Uterus (tissue), 4 donors: Measurements from ENCODE around the gene HCFC1. TPM values are rescaled to one million over a fixed set of nuclear protein-coding genes. Genes with fewer than 3 reads are reported as not detected.
"Not testable (repeated sequence)": the region's sequence is repeated elsewhere in the genome, so short reads cannot be mapped to it uniquely, and the experiment has no call there.

Experiments used
- DNase-seq, 2 donors: peaks; one replicate each; pipeline ENCODE4 v3.0.0-alpha.2; 2019 to 2020
- H3K27ac ChIP-seq, 2 donors: fragments of 200-600 bp; sonication (generic); 1 replicate in 1 of 2; 2 replicates in 1 of 2; pipeline ENCODE4 v1.5.1; 2016 to 2018
- H3K27me3 ChIP-seq, 2 donors: fragments of 200-600 bp; sonication (generic); one replicate each; pipeline ENCODE4 v1.5.1; 2018 to 2019; ENCODE audit warnings: control low read depth in 1 of 2
- H3K36me3 ChIP-seq, 2 donors: fragments of 200-600 bp; sonication (generic); one replicate each; pipeline ENCODE4 v1.5.1; 2019; ENCODE audit warnings: control low read depth in 1 of 2
- H3K4me1 ChIP-seq, 2 donors: fragments of 200-600 bp; sonication (generic); one replicate each; pipeline ENCODE4 v1.5.1; 2018 to 2019; ENCODE audit warnings: control low read depth in 1 of 2
- H3K4me3 ChIP-seq, 2 donors: fragments of 200-600 bp; sonication (generic); 1 replicate in 1 of 2; 2 replicates in 1 of 2; pipeline ENCODE4 v1.5.1; 2018 to 2019; ENCODE audit warnings: mild to moderate bottlenecking in 1 of 2
- H3K9me3 ChIP-seq, 2 donors: fragments of 200-600 bp; sonication (generic); one replicate each; pipeline ENCODE4 v1.5.1; 2019; ENCODE audit warnings: control low read depth in 1 of 2
- POLR2A ChIP-seq, 2 donors: fragments of 450-650 bp; IDR thresholded peaks; one replicate each; pipeline ENCODE4 v1.6.1; 2016; ENCODE audit warnings: antibody characterized with exemption in 2 of 2, mild to moderate bottlenecking in 1 of 2, moderate library complexity in 1 of 2
- intact Hi-C: fragments of 100-400 bp; cut with DNase I; formaldehyde crosslinking; loops from one replicate; pipeline ENCODE4 v1.15.1; 2023; ENCODE audit warnings: low total_unique reads
- total RNA-seq, 4 donors: library from RNA; depleted of rRNA in 3 of 4; stranded (reverse); fragments of >200 nt in 3 of 4; gene quantifications; one replicate each; pipeline versions ENCODE4 v1.1.0 to v1.2.4, GENCODE V29; 2014 to 2023
- TF ChIP-seq, protein P1 (sequence below), 4 experiments: fragments of 200-600 bp in 2 of 4; fragments of 450-650 bp in 2 of 4; sonication (generic) in 2 of 4; IDR thresholded peaks; one replicate each; pipeline ENCODE4 v1.5.1; 2016 to 2019; ENCODE audit warnings: antibody characterized with exemption in 4 of 4, mild to moderate bottlenecking in 2 of 4, moderate library complexity in 1 of 4
- donor health status: DM: yes; HTN: yes; CAD: no.

Gene HCFC1
- total RNA-seq, 4 donors from 2014 or later: 20.9 to 65.7 (median 37.3) TPM

DNA sequence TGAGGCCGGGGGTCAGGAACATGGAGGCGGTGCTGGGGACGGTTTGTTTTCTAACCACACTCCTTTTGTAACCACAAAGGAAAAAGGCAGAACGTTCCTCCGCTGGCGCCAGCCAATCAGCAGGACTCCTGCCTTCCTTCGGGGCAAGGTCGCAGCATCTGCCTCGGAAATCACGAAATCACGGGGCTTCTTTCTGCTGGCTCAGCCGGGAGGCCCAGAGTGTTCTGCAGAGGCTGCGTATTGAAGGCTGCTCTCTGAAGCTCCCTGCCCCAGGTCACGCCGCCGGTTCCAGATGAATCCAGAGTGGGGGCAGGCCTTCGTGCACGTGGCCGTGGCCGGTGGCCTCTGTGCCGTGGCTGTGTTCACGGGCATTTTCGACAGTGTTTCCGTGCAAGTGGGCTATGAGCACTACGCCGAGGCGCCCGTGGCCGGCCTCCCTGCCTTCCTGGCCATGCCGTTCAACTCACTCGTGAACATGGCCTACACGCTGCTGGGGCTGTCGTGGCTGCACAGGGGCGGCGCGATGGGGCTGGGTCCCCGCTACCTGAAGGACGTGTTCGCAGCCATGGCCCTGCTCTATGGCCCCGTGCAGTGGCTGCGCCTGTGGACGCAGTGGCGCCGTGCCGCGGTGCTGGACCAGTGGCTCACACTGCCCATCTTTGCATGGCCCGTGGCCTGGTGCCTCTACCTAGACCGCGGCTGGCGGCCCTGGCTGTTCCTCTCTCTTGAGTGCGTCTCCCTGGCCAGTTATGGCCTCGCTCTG is 10.3 kb upstream of the HCFC1 start:
- no peaks in the 10 kb centered on the region for H3K27me3 ChIP-seq
- peak; percentile 69 to 70 for DNase-seq
- H3K27ac ChIP-seq: peak overlapping the region; percentile 61 to 62
- H3K4me3 ChIP-seq: no peak overlapping the region
- H3K36me3 ChIP-seq: no peaks in the 10 kb centered on the region
- intact Hi-C loops: no loop called here
- TF ChIP-seq POLR2A (IDR thresholded peaks at IDR 0.05): no peak
- TF ChIP-seq, protein P1, sequence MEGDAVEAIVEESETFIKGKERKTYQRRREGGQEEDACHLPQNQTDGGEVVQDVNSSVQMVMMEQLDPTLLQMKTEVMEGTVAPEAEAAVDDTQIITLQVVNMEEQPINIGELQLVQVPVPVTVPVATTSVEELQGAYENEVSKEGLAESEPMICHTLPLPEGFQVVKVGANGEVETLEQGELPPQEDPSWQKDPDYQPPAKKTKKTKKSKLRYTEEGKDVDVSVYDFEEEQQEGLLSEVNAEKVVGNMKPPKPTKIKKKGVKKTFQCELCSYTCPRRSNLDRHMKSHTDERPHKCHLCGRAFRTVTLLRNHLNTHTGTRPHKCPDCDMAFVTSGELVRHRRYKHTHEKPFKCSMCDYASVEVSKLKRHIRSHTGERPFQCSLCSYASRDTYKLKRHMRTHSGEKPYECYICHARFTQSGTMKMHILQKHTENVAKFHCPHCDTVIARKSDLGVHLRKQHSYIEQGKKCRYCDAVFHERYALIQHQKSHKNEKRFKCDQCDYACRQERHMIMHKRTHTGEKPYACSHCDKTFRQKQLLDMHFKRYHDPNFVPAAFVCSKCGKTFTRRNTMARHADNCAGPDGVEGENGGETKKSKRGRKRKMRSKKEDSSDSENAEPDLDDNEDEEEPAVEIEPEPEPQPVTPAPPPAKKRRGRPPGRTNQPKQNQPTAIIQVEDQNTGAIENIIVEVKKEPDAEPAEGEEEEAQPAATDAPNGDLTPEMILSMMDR (IDR thresholded peaks at IDR 0.05): no peak
- no peaks in the 10 kb centered on the region for H3K9me3 ChIP-seq
- H3K4me1 ChIP-seq: no peaks in the 10 kb centered on the region

DNA sequence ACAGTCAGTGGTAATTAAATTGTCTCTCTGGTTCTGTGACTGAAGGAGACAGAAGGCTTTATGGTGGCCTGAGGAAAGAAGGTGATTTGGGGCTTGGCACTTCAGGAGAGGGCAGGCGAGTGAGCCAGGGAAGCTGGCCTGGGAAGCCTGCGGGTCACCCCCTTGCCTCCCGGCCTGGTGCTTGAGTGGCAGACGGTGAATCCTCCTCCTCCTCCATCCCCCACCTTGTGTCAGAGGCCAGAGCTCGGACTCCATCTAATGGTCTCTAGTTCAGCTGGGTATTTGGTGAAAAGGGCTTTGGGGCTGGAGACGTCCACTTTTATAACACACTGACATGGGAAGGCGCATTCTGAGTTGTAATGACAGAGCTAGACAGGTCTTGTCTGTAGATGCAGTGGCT is 9.6 kb upstream of the HCFC1 start:
- no peaks in the 10 kb centered on the region for H3K4me1 ChIP-seq
- H3K36me3 ChIP-seq: no peaks in the 10 kb centered on the region
- H3K9me3 ChIP-seq: no peaks in the 10 kb centered on the region
- no peaks in the 10 kb centered on the region for H3K27me3 ChIP-seq
- no peak overlapping the region for H3K4me3 ChIP-seq
- no peak for DNase-seq
- H3K27ac ChIP-seq: peak overlapping the region; percentile 61 to 62
- TF ChIP-seq POLR2A (IDR thresholded peaks at IDR 0.05): no peak
- TF ChIP-seq, protein P1 (IDR thresholded peaks at IDR 0.05): no peak
- intact Hi-C loops: no loop called here

DNA sequence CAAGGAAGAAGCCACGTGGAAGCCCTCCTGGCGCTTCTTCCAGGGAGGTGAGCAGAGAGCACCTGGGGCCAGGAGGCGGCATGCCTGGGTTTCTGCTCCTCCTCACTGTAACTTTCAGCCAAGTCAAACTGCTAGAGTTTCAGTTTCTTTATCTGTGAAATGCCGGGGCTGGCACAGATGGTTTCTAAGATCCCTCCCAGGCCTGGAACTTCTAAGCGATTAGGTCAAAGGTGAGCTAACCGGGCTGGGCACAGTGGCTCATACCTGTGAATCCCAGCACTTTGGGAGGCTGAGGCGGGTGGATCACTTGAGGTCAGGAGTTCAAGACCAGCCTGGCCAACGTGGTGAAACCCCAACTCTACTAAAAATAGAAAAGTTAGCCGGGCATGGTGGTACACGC is 8.8 kb upstream of the HCFC1 start:
- H3K9me3 ChIP-seq, intact Hi-C loops, H3K36me3 ChIP-seq, DNase-seq, H3K27me3 ChIP-seq, H3K4me1 ChIP-seq, H3K4me3 ChIP-seq, H3K27ac ChIP-seq: not testable (repeated sequence)

DNA sequence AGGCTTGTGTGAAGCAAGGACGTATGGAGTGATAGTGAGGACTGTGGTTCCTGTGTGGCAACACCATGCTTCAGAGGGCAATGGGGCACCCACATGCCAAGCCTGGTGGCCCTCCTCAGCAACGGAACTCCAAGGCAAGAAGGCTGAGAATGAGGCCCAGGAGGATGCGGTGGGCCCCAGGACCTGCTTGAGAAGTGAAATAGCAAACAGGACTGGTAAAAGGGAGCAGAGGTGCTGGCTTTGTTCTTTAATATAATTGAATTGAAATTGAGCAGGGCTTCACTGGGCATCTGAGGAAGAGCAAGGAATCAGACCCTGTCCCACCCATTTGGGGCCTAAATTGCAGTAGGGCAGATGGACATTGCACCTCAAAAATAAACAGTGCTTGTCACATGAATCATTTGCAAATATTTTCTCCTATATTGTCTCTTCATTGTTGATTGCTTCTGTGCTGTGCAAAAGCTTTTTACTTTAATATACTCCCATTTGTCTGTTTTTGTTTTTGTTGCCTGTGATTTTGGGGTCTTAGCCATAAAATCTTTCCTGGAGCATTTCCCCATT is 3.2 kb upstream of the HCFC1 start:
- DNase-seq: no peak
- Histone ChIP-seq H3K9me3 (no peaks in the 10 kb centered on the region), H3K4me3 (no peak overlapping the region), H3K27ac (peak overlapping the region in 1 of 2 donors; percentile 7), H3K27me3 (no peaks in the 10 kb centered on the region), H3K36me3 (no peaks in the 10 kb centered on the region), H3K4me1 (peaks cover 0 to 5% of the 10 kb centered on the region in 2 donors)
- TF ChIP-seq POLR2A (IDR thresholded peaks at IDR 0.05): no peak
- TF ChIP-seq, protein P1 (IDR thresholded peaks at IDR 0.05): no peak
- intact Hi-C loops: no loop called here

DNA sequence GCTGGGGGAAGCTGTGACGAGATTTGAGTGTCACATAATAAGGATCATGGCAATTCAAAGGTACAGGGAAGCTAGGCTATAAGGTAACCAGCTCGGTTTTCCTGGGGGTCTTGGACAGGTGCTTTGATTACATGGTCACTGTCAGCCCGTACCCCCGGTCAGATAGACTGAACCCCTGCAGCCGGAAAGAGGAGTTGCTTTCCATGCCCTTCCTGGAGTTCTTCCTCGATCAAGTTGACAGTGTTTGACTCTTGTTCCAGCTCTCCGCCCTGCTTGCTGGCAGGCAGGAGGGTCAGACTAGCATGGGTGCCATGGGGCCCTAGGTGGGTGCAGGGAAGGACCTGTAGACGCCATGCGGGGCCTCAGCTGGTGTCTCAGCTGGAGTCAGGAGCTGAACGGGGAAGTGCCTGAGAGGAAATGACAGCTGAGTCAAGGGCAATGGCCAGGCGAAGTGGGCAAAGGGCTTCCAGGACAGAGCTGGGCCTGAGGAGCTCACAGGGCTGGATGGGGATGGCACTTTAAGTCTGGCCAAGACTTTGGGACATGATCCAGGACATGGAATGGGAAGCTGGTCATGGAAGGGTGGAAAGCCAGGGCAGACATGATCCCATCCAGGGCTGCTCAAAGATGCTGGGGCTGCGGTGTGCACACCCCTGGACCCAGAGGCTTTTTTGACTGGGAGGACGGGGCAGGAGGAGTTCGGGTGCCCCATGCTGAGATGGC is 2.5 kb upstream of the HCFC1 start:
- Histone ChIP-seq H3K9me3 (no peaks in the 10 kb centered on the region), H3K27ac (peak overlapping the region; percentile 99), H3K4me3 (no peak overlapping the region), H3K27me3 (no peaks in the 10 kb centered on the region), H3K4me1 (peaks cover 0 to 5% of the 10 kb centered on the region in 2 donors), H3K36me3 (no peaks in the 10 kb centered on the region)
- DNase-seq: no peak
- intact Hi-C loops: no loop called here
- TF ChIP-seq, protein P1 (IDR thresholded peaks at IDR 0.05): no peak
- TF ChIP-seq POLR2A (IDR thresholded peaks at IDR 0.05): no peak
